Measurements from ENCODE around the gene SPATA32. TPM values are rescaled to one million over a fixed set of nuclear protein-coding genes. Genes with fewer than 3 reads are reported as not detected.

The SPATA32 gene
- total RNA-seq, 1 donor, result not detected

GRCh38 chr17:45293413-45294211, 31.7 kb upstream of the SPATA32 start:
- peak; percentile 89 for DNase-seq (ENCODE audit: low read depth)
- TF ChIP-seq CTCF (IDR thresholded peaks at IDR 0.05; ENCODE audit: insufficient read depth, low read length), result no peak
- H3K4me3 ChIP-seq (ENCODE audit: low read depth, low read length), result no peak overlapping the region

- no peak for DNase-seq (ENCODE audit: low read depth)
- H3K4me3 ChIP-seq (ENCODE audit: low read depth, low read length), result no peak overlapping the region
- TF ChIP-seq CTCF (IDR thresholded peaks at IDR 0.05; ENCODE audit: insufficient read depth, low read length), result no peak
Measured at GRCh38 chr17:45292696-45293412, 31.0 kb upstream of the SPATA32 start.

GRCh38 chr17:45291171-45291805, 29.4 kb upstream of the SPATA32 start:
- H3K4me3 ChIP-seq (ENCODE audit: low read depth, low read length), result no peak overlapping the region
- no peak for TF ChIP-seq CTCF (IDR thresholded peaks at IDR 0.05; ENCODE audit: insufficient read depth, low read length)
- no peak for DNase-seq (ENCODE audit: low read depth)

GRCh38 chr17:45290269-45290765, 28.4 kb upstream of the SPATA32 start:
- TF ChIP-seq CTCF (IDR thresholded peaks at IDR 0.05; ENCODE audit: insufficient read depth, low read length), result no peak
- no peak for DNase-seq (ENCODE audit: low read depth)
- no peak overlapping the region for H3K4me3 ChIP-seq (ENCODE audit: low read depth, low read length)

- no peak for TF ChIP-seq CTCF (IDR thresholded peaks at IDR 0.05; ENCODE audit: insufficient read depth, low read length)
- no peak overlapping the region for H3K4me3 ChIP-seq (ENCODE audit: low read depth, low read length)
- no peak for DNase-seq (ENCODE audit: low read depth)
Measured at GRCh38 chr17:45289301-45290268, 27.7 kb upstream of the SPATA32 start.

GRCh38 chr17:45288825-45289224, 26.9 kb upstream of the SPATA32 start:
- TF ChIP-seq CTCF (IDR thresholded peaks at IDR 0.05; ENCODE audit: insufficient read depth, low read length), result no peak
- DNase-seq (ENCODE audit: low read depth), result no peak
- H3K4me3 ChIP-seq (ENCODE audit: low read depth, low read length), result no peak overlapping the region
